ENCODE results near the gene ASPG.

The ASPG gene

DNA sequence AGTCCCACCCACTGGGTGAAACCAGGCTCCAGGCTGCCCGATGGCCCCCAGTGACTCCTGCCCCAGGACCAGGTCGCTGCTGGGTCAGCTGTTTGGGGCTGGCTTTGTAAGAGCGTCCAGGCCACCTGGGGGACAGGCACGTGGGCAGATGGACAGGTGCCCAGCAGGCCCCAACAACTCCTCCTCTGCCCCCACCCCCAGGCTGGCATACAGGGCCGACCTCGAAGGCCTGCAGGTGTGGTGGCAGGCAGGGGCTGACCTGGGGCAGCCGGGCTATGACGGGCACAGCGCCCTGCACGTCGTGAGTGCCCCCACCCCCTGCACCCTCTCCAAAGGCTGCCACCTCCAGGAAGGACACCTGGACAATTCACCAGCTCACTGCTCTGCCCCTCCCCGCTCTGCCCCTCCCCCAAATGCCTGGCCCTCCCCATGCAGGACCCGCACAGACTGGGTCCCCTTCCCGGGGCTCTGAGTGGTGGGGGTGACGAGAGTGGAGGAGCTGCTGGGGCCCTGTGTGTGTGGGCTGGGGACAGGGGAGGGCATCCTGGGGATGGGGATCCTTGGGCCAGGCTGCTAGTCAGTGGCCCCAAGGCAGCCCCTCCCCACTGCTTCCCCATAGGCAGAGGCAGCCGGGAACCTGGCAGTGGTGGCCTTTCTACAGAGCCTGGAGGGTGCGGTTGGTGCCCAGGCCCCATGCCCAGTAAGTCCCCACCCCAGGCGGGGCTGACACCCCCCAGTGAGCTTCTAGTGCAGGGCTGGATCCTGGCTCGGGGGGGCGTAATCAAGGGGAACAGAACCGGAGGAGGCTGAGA is 26.0 kb downstream of the ASPG start:
- TF ChIP-seq CTCF (IDR thresholded peaks at IDR 0.05; ENCODE audit: low read depth, low read length, missing control alignments): no peak
- no peak for DNase-seq
- Histone ChIP-seq H3K4me3 (ENCODE audit: low read depth, low read length) (no peak overlapping the region), H3K36me3 (replicated peaks) (no peaks in the 10 kb centered on the region), H3K27me3 (replicated peaks) (peaks cover 8% of the 10 kb centered on the region), H3K27ac (no peak overlapping the region)
- in situ Hi-C loops (cut with HindIII; ENCODE audit: low pct_ligation_motif_present, low sequenced_read_pairs): no loop called here

GRCh38 chr14:104112113-104112505 is 26.6 kb downstream of the ASPG start:
- DNase-seq: no peak
- Histone ChIP-seq H3K36me3 (replicated peaks) (no peaks in the 10 kb centered on the region), H3K27ac (no peak overlapping the region), H3K4me3 (ENCODE audit: low read depth, low read length) (no peak overlapping the region), H3K27me3 (replicated peaks) (peaks cover 14% of the 10 kb centered on the region)
- TF ChIP-seq CTCF (IDR thresholded peaks at IDR 0.05; ENCODE audit: low read depth, low read length, missing control alignments): no peak
- in situ Hi-C loops (cut with HindIII; ENCODE audit: low pct_ligation_motif_present, low sequenced_read_pairs): no loop called here

DNA sequence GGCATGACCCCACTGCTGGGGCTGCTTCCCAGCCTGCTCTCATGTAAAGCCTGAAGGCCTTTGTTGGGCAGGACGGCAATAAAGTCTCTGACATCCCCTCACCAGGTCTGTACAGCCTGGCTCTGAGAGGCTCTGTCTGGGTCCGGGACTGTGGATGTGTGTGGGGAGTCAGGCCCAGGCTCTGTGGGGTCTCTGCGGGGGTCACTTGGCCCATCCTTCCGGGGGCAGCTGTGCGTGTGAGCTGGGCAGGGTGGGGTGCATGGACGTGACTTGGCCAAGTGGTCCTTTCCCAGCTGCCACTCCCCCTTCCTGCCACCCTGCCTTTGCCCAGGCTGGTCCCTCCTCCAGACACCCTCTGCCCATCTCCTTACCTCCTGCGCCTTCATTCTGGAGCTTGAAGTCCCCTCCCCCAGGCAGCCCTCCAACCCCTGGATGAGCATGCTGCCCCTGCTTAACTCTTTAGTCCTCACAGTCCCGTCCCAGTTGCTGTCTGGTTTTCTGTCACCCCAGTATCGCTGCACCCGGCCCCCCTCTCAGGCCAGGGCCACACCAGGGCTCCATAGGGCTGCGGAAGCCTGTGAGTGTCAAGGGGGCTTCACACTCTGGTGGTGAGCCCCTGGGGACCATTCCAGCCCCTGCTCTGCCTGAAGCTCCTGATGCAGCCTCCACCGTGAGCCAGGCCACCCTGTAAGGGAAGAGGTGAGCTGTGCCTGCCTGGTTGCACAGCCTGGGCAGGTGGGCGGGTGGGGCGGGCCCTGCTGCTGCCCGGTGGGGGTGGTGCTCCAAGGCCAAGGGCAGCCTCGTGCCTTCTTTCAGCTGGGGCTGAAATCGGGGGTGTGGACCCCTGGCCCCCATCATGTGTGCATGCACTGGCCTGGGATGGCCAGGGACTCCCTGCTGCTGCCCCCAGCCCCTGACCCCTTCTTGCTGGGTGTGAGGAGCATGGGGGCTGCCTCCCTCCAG is 27.4 kb downstream of the ASPG start:
- no peak for TF ChIP-seq CTCF (IDR thresholded peaks at IDR 0.05; ENCODE audit: low read depth, low read length, missing control alignments)
- Histone ChIP-seq H3K27ac (no peak overlapping the region), H3K27me3 (replicated peaks) (peaks cover 21% of the 10 kb centered on the region), H3K4me3 (ENCODE audit: low read depth, low read length) (no peak overlapping the region), H3K36me3 (replicated peaks) (no peaks in the 10 kb centered on the region)
- in situ Hi-C loops (cut with HindIII; ENCODE audit: low pct_ligation_motif_present, low sequenced_read_pairs): no loop called here
- DNase-seq: no peak

- peaks cover 29% of the 10 kb centered on the region for H3K27me3 ChIP-seq (replicated peaks)
- H3K27ac ChIP-seq: no peak overlapping the region
- in situ Hi-C loops (cut with HindIII; ENCODE audit: low pct_ligation_motif_present, low sequenced_read_pairs): no loop called here
- TF ChIP-seq CTCF (IDR thresholded peaks at IDR 0.05; ENCODE audit: low read depth, low read length, missing control alignments): no peak
- no peak for DNase-seq
- H3K4me3 ChIP-seq (ENCODE audit: low read depth, low read length): no peak overlapping the region
- H3K36me3 ChIP-seq (replicated peaks): no peaks in the 10 kb centered on the region
Observed at GRCh38 chr14:104113631-104114420, 28.3 kb downstream of the ASPG start.

- Histone ChIP-seq H3K27me3 (replicated peaks) (peaks cover 29% of the 10 kb centered on the region), H3K4me3 (ENCODE audit: low read depth, low read length) (no peak overlapping the region), H3K27ac (no peak overlapping the region), H3K36me3 (replicated peaks) (no peaks in the 10 kb centered on the region)
- DNase-seq: no peak
- in situ Hi-C loops (cut with HindIII; ENCODE audit: low pct_ligation_motif_present, low sequenced_read_pairs): no loop called here
- TF ChIP-seq CTCF (IDR thresholded peaks at IDR 0.05; ENCODE audit: low read depth, low read length, missing control alignments): no peak
Observed at GRCh38 chr14:104114421-104115130, 29.1 kb downstream of the ASPG start.
